Esophagus (tissue), 2 donors: Measurements from ENCODE around the gene EZH1. TPM values are rescaled to one million over a fixed set of nuclear protein-coding genes. Genes with fewer than 3 reads are reported as not detected.

ENCODE experiments used
- H3K27ac ChIP-seq, 2 donors: one replicate each; pipeline ENCODE4 v1.5.1; 2013; ENCODE audit warnings: low read depth in 2 of 2, mild to moderate bottlenecking in 2 of 2, inconsistent platforms in 1 of 2, low read length in 1 of 2, moderate library complexity in 1 of 2
- H3K27me3 ChIP-seq, 2 donors: one replicate each; pipeline ENCODE4 v1.6.1; 2013; ENCODE audit warnings: low read length in 2 of 2, control low read depth in 1 of 2, mild to moderate bottlenecking in 1 of 2; ENCODE audit not compliant: insufficient read depth in 2 of 2, control insufficient read depth in 1 of 2
- H3K36me3 ChIP-seq, 2 donors: one replicate each; pipeline ENCODE4 v1.6.1; 2013; ENCODE audit warnings: low read length in 1 of 2; ENCODE audit not compliant: control insufficient read depth in 2 of 2, insufficient read depth in 2 of 2
- H3K4me1 ChIP-seq, 2 donors: one replicate each; pipeline ENCODE4 v1.6.1; 2013; ENCODE audit warnings: low read length in 1 of 2; ENCODE audit not compliant: control insufficient read depth in 2 of 2, insufficient read depth in 2 of 2
- H3K4me3 ChIP-seq, 2 donors: one replicate each; pipeline ENCODE4 v1.5.1; 2013; ENCODE audit warnings: low read length in 2 of 2, mild to moderate bottlenecking in 2 of 2, low read depth in 1 of 2, moderate library complexity in 1 of 2
- H3K9me3 ChIP-seq, 2 donors: one replicate each; pipeline ENCODE4 v1.6.1; 2013; ENCODE audit warnings: mild to moderate bottlenecking in 2 of 2, low read depth in 1 of 2, low read length in 1 of 2, moderate library complexity in 1 of 2; ENCODE audit not compliant: control insufficient read depth in 2 of 2, insufficient read depth in 1 of 2
- WGBS, 2 donors: extraction: QIAGEN DNeasy Blood & Tissue Kit; methylation state at CpG; one replicate each; pipeline ENCODE4 v1.1.7; 2013; 5-methylcytosine and 5-hydroxymethylcytosine counted together
- polyA plus RNA-seq, 2 donors: library from polyadenylated mRNA; stranded (reverse); fragments of 200-250 nt; gene quantifications; one replicate each; pipeline ENCODE4 v1.2.3, GENCODE V29; 2013
- donor health status: healthy with polysubstance abuse.
- donor health status: Bipolar disorder and iron deficiency.

EZH1 gene
- polyA plus RNA-seq, 2 donors: 15.6 to 19.8 TPM

DNA sequence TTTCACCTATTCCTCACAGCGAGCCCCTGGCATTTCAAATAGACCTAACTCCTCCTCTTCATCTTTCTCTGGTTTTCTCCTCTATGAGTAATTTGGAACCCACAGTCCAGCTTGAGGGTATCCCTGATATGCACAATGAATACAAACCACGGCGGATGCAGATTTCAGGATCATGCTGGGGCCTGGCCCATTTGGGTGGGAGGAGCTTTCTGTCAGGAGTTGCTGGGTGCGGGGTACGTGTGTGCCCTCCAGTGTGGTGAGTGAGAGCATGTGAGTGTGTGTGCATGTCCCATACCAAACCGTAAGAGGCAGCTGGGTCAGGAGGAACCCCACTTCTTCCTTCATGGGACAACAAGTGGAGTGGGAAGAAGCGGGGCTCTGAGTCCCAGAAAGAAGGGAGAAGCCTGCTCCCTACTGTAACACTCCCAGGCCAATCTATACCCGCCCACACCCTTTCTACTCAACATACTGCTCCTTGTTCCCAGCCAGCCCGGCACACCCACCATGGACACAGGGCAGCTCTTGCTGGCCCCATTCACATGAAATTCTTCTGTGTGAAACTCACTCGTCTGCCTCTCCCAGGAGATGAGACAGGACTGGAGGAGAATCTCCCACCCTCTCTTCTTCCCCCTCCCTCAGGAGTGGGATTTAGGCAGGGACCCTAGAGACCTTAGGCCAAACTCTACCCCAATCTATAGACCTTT, 44.1 kb downstream of the EZH1 start:
- peaks cover 24 to 32% of the 10 kb centered on the region in 2 donors for H3K36me3 ChIP-seq
- H3K4me1 ChIP-seq: no peaks in the 10 kb centered on the region
- no peak overlapping the region for H3K4me3 ChIP-seq
- WGBS, 2 donors: 76 to 80% methylated on average over 10 of the region's 10 CpGs
- no peak overlapping the region for H3K27ac ChIP-seq
- H3K9me3 ChIP-seq: no peaks in the 10 kb centered on the region
- H3K27me3 ChIP-seq: no peaks in the 10 kb centered on the region

- Histone ChIP-seq H3K27ac (no peak overlapping the region), H3K4me3 (no peak overlapping the region), H3K4me1 (no peaks in the 10 kb centered on the region), H3K27me3 (no peaks in the 10 kb centered on the region), H3K36me3 (peaks cover 14 to 25% of the 10 kb centered on the region in 2 donors), H3K9me3 (no peaks in the 10 kb centered on the region)
- 87 to 92% methylated on average over 4 of the region's 4 CpGs for WGBS, 2 donors
Observed at GRCh38 chr17:42699415-42699740, 45.5 kb downstream of the EZH1 start.

GRCh38 chr17:42698736-42699414, 46.0 kb downstream of the EZH1 start:
- H3K36me3 ChIP-seq: peaks cover 10 to 23% of the 10 kb centered on the region in 2 donors
- H3K27ac ChIP-seq: no peak overlapping the region
- H3K4me3 ChIP-seq: no peak overlapping the region
- WGBS, 2 donors: 36 to 51% methylated on average over 2 of the region's 2 CpGs
- H3K9me3 ChIP-seq: no peaks in the 10 kb centered on the region
- H3K4me1 ChIP-seq: no peaks in the 10 kb centered on the region
- H3K27me3 ChIP-seq: no peaks in the 10 kb centered on the region

DNA sequence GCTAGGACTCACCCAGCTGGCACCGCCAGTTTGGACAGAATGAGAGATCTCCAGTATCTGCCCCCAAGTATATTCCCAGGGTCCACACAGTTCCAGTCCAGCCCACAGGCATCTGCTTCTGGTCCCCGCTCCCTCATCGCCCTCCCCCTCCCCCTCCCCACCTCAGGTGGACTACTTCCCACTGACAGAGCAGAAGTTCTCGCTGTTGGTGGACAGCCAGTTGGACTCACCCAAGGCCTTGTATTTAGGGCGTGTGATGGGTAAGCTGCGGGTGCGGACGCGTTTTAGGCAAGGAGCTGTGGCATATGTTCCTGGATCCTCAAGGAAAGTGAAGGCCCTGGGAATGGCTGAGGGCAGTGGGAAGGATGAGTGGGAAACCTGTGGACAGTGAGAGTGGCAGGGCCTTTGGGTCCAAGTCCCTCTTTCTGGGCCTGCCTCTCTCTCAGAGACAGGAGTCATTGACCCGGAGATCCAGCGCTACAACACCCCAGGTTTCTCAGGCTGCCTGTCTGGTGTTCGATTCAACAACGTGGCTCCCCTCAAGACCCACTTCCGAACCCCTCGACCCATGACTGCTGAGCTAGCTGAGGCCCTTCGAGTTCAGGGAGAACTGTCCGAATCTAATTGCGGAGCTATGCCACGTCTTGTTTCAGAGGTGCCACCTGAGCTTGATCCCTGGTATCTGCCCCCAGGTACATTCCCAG, 47.6 kb downstream of the EZH1 start:
- no peaks in the 10 kb centered on the region for H3K4me1 ChIP-seq
- no peak overlapping the region for H3K27ac ChIP-seq
- no peaks in the 10 kb centered on the region for H3K27me3 ChIP-seq
- no peaks in the 10 kb centered on the region for H3K9me3 ChIP-seq
- peaks cover 6 to 20% of the 10 kb centered on the region in 2 donors for H3K36me3 ChIP-seq
- 89 to 91% methylated on average over 19 of the region's 19 CpGs for WGBS, 2 donors
- no peak overlapping the region for H3K4me3 ChIP-seq

DNA sequence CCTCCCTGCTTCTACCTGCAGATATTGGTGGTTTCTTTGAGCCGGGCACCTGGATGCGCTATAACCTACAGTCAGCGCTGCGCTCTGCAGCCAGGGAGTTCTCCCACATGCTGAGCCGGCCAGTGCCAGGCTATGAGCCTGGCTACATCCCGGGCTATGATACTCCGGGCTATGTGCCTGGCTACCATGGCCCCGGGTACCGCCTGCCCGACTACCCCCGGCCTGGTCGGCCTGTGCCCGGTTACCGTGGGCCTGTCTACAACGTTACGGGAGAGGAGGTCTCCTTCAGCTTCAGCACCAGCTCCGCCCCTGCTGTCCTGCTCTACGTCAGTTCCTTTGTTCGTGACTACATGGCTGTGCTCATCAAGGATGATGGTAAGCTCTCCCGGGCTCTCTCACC, 49.3 kb downstream of the EZH1 start:
- Histone ChIP-seq H3K4me1 (no peaks in the 10 kb centered on the region), H3K36me3 (peaks cover 0 to 3% of the 10 kb centered on the region in 2 donors), H3K4me3 (no peak overlapping the region), H3K27me3 (no peaks in the 10 kb centered on the region), H3K27ac (no peak overlapping the region), H3K9me3 (no peaks in the 10 kb centered on the region)
- 89 to 92% methylated on average over 20 of the region's 20 CpGs for WGBS, 2 donors

DNA sequence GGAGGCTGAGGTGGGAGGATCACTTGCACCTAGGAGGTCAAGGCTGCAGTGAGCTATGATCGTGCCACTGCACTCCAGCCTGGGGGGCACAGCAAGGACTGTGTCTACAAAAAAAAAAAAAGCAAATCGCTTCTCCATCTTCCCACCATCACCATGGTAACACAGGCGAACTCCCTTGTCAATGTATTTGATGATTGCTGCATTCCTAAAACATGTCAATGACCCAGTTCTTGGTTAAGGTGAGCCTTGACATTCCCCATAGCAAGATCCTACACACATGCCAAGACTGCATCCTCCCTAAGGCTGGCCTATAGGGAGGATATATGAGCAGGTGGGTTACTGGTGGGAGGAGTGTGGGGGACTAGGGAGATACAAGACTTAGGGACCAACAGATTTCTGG, 50.3 kb downstream of the EZH1 start:
- Histone ChIP-seq H3K4me3 (no peak overlapping the region), H3K27me3 (no peaks in the 10 kb centered on the region), H3K36me3 (peaks cover 0 to 3% of the 10 kb centered on the region in 2 donors), H3K4me1 (no peaks in the 10 kb centered on the region), H3K9me3 (no peaks in the 10 kb centered on the region), H3K27ac (no peak overlapping the region)
- 91 to 93% methylated on average over 3 of the region's 3 CpGs for WGBS, 2 donors

- WGBS, 2 donors: 85 to 91% methylated on average over 11 of the region's 11 CpGs
- Histone ChIP-seq H3K9me3 (no peaks in the 10 kb centered on the region), H3K4me1 (no peaks in the 10 kb centered on the region), H3K4me3 (no peak overlapping the region), H3K27me3 (no peaks in the 10 kb centered on the region), H3K36me3 (peaks cover 0 to 3% of the 10 kb centered on the region in 2 donors), H3K27ac (no peak overlapping the region)
Observed at GRCh38 chr17:42692489-42692888, 52.4 kb downstream of the EZH1 start.

DNA sequence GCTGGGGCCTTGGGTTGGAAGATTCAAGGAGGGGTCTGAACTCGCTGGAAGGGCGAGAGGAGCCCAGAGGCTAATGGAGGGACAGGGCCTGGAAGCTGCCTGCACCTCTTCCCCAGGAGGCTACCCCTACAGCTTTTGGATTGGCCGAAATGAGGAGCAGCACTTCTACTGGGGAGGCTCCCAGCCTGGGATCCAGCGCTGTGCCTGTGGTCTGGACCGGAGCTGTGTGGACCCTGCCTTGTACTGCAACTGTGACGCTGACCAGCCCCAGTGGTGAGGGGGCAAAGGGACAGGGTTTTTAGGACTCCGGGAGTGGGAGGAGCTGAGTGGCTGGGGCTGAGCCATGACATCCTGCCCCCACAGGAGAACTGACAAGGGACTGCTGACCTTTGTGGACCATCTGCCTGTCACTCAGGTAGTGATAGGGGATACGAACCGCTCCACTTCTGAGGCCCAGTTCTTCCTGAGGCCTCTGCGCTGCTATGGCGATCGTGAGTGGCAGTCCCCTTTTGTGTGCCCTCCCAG, 53.8 kb downstream of the EZH1 start:
- no peak overlapping the region for H3K27ac ChIP-seq
- 89 to 91% methylated on average over 12 of the region's 12 CpGs for WGBS, 2 donors
- no peaks in the 10 kb centered on the region for H3K9me3 ChIP-seq
- no peak overlapping the region for H3K4me3 ChIP-seq
- peaks cover 0 to 3% of the 10 kb centered on the region in 2 donors for H3K36me3 ChIP-seq
- H3K4me1 ChIP-seq: no peaks in the 10 kb centered on the region
- no peaks in the 10 kb centered on the region for H3K27me3 ChIP-seq

DNA sequence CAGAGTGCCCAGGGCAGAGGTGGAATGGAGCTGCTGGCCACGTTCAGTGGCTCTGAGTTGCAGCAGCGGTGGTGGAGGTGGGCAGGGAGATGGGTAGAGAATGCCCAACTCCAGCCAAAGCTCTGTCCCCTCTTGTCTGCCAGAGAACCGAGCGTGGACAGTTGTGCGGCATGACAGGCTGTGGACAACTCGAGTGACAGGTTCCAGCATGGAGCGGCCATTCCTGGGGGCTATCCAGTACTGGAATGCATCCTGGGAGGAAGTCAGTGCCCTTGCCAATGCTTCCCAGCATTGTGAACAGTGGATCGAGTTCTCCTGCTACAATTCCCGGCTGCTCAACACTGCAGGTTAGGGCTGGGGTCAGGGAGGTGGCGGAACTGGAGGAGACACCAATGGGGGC, 54.2 kb downstream of the EZH1 start:
- Histone ChIP-seq H3K9me3 (no peaks in the 10 kb centered on the region), H3K27ac (no peak overlapping the region), H3K4me3 (no peak overlapping the region), H3K27me3 (no peaks in the 10 kb centered on the region), H3K36me3 (peaks cover 0 to 2% of the 10 kb centered on the region in 2 donors), H3K4me1 (no peaks in the 10 kb centered on the region)
- WGBS, 2 donors: 83 to 87% methylated on average over 10 of the region's 10 CpGs
